Vagina (tissue), 2 donors: ENCODE measurements around the gene THAP9. TPM values are rescaled to one million over a fixed set of nuclear protein-coding genes. Genes with fewer than 3 reads are reported as not detected.
A peak's percentile ranks its signal among the peaks of the same experiment; 100 is the strongest.

Source experiments
- DNase-seq, 2 donors: peaks; one replicate each; pipeline ENCODE4 v3.0.0-alpha.2; 2017; ENCODE audit errors: extremely low spot score in 2 of 2
- H3K27ac ChIP-seq: fragments of 200-600 bp; sonication (generic); one replicate; pipeline ENCODE4 v1.5.1; 2019
- H3K27me3 ChIP-seq: fragments of 200-600 bp; sonication (generic); one replicate; pipeline ENCODE4 v1.5.1; 2019
- H3K36me3 ChIP-seq, 2 donors: fragments of 200-600 bp; sonication (generic); one replicate each; pipeline ENCODE4 v1.5.1; 2017 to 2019
- H3K4me1 ChIP-seq: fragments of 200-600 bp; sonication (generic); one replicate; pipeline ENCODE4 v1.5.1; 2019
- H3K4me3 ChIP-seq, 2 donors: fragments of 200-600 bp; sonication (generic); 1 replicate in 1 of 2; 2 replicates in 1 of 2; pipeline ENCODE4 v1.5.1; 2016 to 2019
- H3K9me3 ChIP-seq: fragments of 200-600 bp; sonication (generic); one replicate; pipeline ENCODE4 v1.5.1; 2019
- CTCF ChIP-seq, 3 experiments: fragments of 450-650 bp in 2 of 3; fragments of 200-600 bp in 1 of 3; sonication (generic) in 1 of 3; IDR thresholded peaks; one replicate each; pipeline ENCODE4 v1.5.1; 2017 to 2019; ENCODE audit warnings: antibody characterized with exemption in 3 of 3, mild to moderate bottlenecking in 2 of 3, moderate library complexity in 2 of 3
- POLR2A ChIP-seq, 2 donors: fragments of 450-650 bp; IDR thresholded peaks; one replicate each; pipeline ENCODE4 v1.6.1; 2017; ENCODE audit warnings: antibody characterized with exemption in 2 of 2, mild to moderate bottlenecking in 2 of 2, moderate library complexity in 2 of 2
- POLR2AphosphoS5 ChIP-seq, 2 donors: sonication (generic); formaldehyde crosslinking; IDR thresholded peaks; one replicate each; pipeline ENCODE4 v1.9.0; 2017; ENCODE audit warnings: antibody characterized with exemption in 2 of 2, mild to moderate bottlenecking in 2 of 2, low read depth in 1 of 2; ENCODE audit not compliant: insufficient read depth in 1 of 2
- intact Hi-C: fragments of 100-400 bp; cut with DNase I; formaldehyde crosslinking; loops from one replicate; pipeline ENCODE4 v1.15.1; 2023
- total RNA-seq: library from RNA; depleted of rRNA; stranded (reverse); fragments of >200 nt; gene quantifications from one replicate; pipeline ENCODE4 v1.2.3, GENCODE V29; 2016

The THAP9 gene
- total RNA-seq, 1 donor from 2014 or later = 4.2 TPM

DNA sequence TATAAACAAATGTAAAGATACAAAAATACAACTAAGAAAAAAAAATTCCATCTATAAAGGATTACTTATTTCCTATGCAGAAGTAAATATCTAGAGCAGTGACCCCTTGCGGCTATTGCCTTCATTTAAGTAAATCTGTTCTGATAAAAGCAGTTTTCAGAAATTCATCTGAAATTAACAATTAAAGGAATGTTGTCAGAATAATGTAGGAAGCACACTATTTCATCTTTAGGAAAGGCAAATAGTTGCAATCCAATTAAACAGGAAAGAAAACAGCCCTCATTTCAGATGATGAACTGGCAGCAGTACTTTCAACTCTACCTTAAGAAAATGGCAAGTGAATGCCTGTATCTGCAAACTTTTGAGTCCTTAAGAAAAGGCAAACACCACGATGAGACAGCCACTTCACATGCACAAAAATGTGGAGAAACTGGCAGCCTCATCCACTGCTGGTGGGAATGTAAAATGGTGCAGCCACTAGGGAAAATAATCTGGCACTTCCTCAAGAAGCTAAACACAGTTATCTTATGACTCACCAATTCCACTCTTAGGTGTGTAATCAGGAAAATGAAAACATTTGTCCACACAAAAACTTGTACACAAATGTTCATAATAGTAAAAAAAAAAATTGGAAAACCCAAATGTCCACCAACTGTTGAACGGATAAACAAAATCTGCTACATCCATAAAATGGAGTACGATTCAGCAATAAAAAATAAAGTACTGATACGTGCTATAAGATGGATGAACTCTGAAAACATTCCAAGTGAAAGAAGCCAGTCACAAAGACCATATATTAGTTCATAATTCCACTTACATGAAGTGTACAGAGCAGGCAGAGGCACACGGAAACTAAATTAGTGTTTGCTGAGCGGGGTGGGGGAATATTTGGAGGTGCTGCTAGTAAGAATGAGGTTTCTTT lies 2.0 kb upstream of the THAP9 start:
- Histone ChIP-seq H3K4me3 (peak overlapping the region; percentile 60 to 76), H3K36me3 (peaks cover 0 to 15% of the 10 kb centered on the region in 2 donors), H3K27me3 (no peaks in the 10 kb centered on the region), H3K9me3 (no peaks in the 10 kb centered on the region), H3K27ac (peak overlapping the region; percentile 98), H3K4me1 (peaks cover 45% of the 10 kb centered on the region)
- DNase-seq = no peak
- peak in 2 of 3 experiments; percentile 25 to 26 for TF ChIP-seq CTCF (IDR thresholded peaks at IDR 0.05)
- no peak for TF ChIP-seq POLR2A (IDR thresholded peaks at IDR 0.05)
- no peak for TF ChIP-seq POLR2AphosphoS5 (IDR thresholded peaks at IDR 0.05; ENCODE audit: insufficient read depth in 1 of 2, low read depth in 1 of 2)
- intact Hi-C loops = no loop called here

GRCh38 chr4:82899374-82900065 lies 1.0 kb upstream of the THAP9 start:
- Histone ChIP-seq H3K4me3 (peak overlapping the region; percentile 60 to 76), H3K4me1 (peaks cover 45% of the 10 kb centered on the region), H3K36me3 (peaks cover 0 to 6% of the 10 kb centered on the region in 2 donors), H3K27ac (peak overlapping the region; percentile 98), H3K27me3 (no peaks in the 10 kb centered on the region), H3K9me3 (no peaks in the 10 kb centered on the region)
- TF ChIP-seq CTCF (IDR thresholded peaks at IDR 0.05) (no peak), POLR2A (IDR thresholded peaks at IDR 0.05) (no peak), POLR2AphosphoS5 (IDR thresholded peaks at IDR 0.05; ENCODE audit: insufficient read depth in 1 of 2, low read depth in 1 of 2) (no peak)
- no peak for DNase-seq
- intact Hi-C loops = loop anchor here (2.0 to 5.0 kb wide), 2 partner anchors 23 to 113 kb away; partner anchors contain the start of gene LIN54

DNA sequence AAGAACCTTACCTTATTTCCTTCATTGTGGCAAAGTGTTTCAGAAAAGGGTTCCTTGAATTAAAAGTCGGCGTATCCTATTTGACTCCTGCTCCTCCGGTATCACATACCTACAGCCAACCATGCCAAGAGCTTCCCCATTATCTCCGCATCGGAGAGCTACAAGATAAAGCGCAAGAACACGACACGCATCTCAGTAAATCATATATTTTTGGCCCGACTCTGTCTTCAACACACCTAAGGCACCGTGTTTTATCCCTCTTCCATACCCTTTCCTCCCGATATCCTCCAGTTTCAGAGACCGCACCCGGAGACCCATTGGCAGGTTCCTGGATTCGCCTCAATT lies 497 bp upstream of the THAP9 start:
- Histone ChIP-seq H3K36me3 (peaks cover 0 to 2% of the 10 kb centered on the region in 2 donors), H3K4me1 (peaks cover 45% of the 10 kb centered on the region), H3K4me3 (peak overlapping the region; percentile 60 to 76), H3K27me3 (no peaks in the 10 kb centered on the region), H3K27ac (peak overlapping the region; percentile 98), H3K9me3 (no peaks in the 10 kb centered on the region)
- TF ChIP-seq POLR2AphosphoS5 (IDR thresholded peaks at IDR 0.05; ENCODE audit: insufficient read depth in 1 of 2, low read depth in 1 of 2) (no peak), CTCF (IDR thresholded peaks at IDR 0.05) (no peak), POLR2A (IDR thresholded peaks at IDR 0.05) (no peak)
- DNase-seq = no peak
- intact Hi-C loops = loop anchor here (2.0 to 5.0 kb wide), 2 partner anchors 23 to 112 kb away; partner anchors contain the start of gene LIN54

GRCh38 chr4:82901183-82901718 lies 716 bp downstream of the THAP9 start:
- Histone ChIP-seq H3K9me3 (no peaks in the 10 kb centered on the region), H3K36me3 (no peaks in the 10 kb centered on the region), H3K27ac (peak overlapping the region; percentile 98), H3K4me1 (peaks cover 45% of the 10 kb centered on the region), H3K27me3 (no peaks in the 10 kb centered on the region), H3K4me3 (peak overlapping the region; percentile 60 to 76)
- no peak for DNase-seq
- TF ChIP-seq POLR2AphosphoS5 (IDR thresholded peaks at IDR 0.05; ENCODE audit: insufficient read depth in 1 of 2, low read depth in 1 of 2) (no peak), POLR2A (IDR thresholded peaks at IDR 0.05) (no peak), CTCF (IDR thresholded peaks at IDR 0.05) (no peak)
- intact Hi-C loops = loop anchor here (2.0 to 5.0 kb wide), 2 partner anchors 22 to 111 kb away; partner anchors contain the start of gene LIN54
